MCF 10A (cell line): Measurements from ENCODE around the gene SHROOM3. TPM values are rescaled to one million over a fixed set of nuclear protein-coding genes. Genes with fewer than 3 reads are reported as not detected.

Experiments used
- BruUV-seq: library from RNA; stranded (reverse); fragments of 400-500 nt; replicated peaks from 2 replicates; lab custom pipeline; 2021; lab: Mats Ljungman, UMichigan
- CTCF ChIA-PET: fragments of 300-600 bp; sonication (Branson Sonifier 250); formaldehyde crosslinking; extraction: SDS; loops from one replicate; lab custom pipeline; 2021; ENCODE audit warnings: antibody characterized with exemption, inconsistent platforms; lab: Yijun Ruan, JAX
- POLR2A ChIA-PET: fragments of 300-600, 350-650 bp; sonication (Branson Sonifier 250); formaldehyde crosslinking; extraction: SDS; loops from one replicate; lab custom pipeline; 2020; ENCODE audit warnings: antibody characterized with exemption, inconsistent platforms; lab: Yijun Ruan, JAX
- DNase-seq: peaks from one replicate; pipeline ENCODE4 v3.0.0-alpha.2; 2018; ENCODE audit not compliant: unreplicated experiment
- H3K27ac Mint-ChIP-seq: one replicate; pipeline ENCODE4 v1.8.0; 2022; ENCODE audit warnings: mild to moderate bottlenecking, low read depth, mixed read lengths; ENCODE audit not compliant: unreplicated experiment
- H3K27me3 Mint-ChIP-seq: one replicate; pipeline ENCODE4 v1.8.0; 2022; ENCODE audit warnings: mixed read lengths; ENCODE audit not compliant: insufficient read depth, unreplicated experiment
- H3K36me3 Mint-ChIP-seq: one replicate; pipeline ENCODE4 v1.8.0; 2022; ENCODE audit warnings: mild to moderate bottlenecking, moderate library complexity, mixed read lengths; ENCODE audit not compliant: insufficient read depth, unreplicated experiment
- H3K4me1 Mint-ChIP-seq: one replicate; pipeline ENCODE4 v1.8.0; 2022; ENCODE audit warnings: mixed read lengths; ENCODE audit not compliant: insufficient read depth, unreplicated experiment
- H3K4me3 Mint-ChIP-seq: one replicate; pipeline ENCODE4 v1.8.0; 2022; ENCODE audit warnings: mild to moderate bottlenecking, moderate library complexity, mixed read lengths; ENCODE audit not compliant: unreplicated experiment
- H3K9me3 Mint-ChIP-seq: one replicate; pipeline ENCODE4 v1.8.0; 2022; ENCODE audit warnings: mixed read lengths; ENCODE audit not compliant: unreplicated experiment
- intact Hi-C: fragments of 100-400 bp; cut with micrococcal nuclease; formaldehyde crosslinking; loops from 2 replicates; pipeline ENCODE4 v1.14.1; 2022
- total RNA-seq: library from RNA; stranded (reverse); gene quantifications from 2 replicates; pipeline ENCODE4 v1.2.3, GENCODE V29; 2022
- TF ChIP-seq, protein P1 (sequence below): fragments of 200-600 bp; IDR thresholded peaks from one replicate; pipeline ENCODE4 v1.8.0; 2022; ENCODE audit warnings: antibody characterized with exemption, mild to moderate bottlenecking; ENCODE audit not compliant: unreplicated experiment

The SHROOM3 gene
- total RNA-seq, 1 experiment from 2014 or later = 20.7 TPM

DNA sequence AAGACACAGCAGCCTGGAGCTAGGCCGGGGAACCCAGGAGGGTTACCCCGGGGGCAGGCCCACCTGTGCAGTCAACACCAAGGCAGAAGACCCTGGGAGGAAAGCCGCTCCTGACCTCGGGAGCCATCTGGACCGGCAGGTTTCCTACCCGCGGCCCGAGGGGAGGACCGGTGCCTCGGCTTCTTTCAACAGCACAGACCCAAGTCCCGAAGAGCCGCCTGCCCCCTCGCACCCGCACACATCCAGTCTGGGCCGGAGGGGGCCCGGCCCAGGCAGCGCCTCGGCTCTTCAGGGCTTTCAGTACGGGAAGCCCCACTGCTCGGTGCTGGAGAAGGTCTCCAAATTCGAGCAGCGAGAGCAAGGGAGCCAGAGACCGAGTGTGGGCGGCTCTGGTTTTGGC, 305.2 kb downstream of the SHROOM3 start:
- peaks cover 26% of the 10 kb centered on the region for H3K4me1 Mint-ChIP-seq
- H3K9me3 Mint-ChIP-seq = no peaks in the 10 kb centered on the region
- no peak overlapping the region for H3K4me3 Mint-ChIP-seq

DNA sequence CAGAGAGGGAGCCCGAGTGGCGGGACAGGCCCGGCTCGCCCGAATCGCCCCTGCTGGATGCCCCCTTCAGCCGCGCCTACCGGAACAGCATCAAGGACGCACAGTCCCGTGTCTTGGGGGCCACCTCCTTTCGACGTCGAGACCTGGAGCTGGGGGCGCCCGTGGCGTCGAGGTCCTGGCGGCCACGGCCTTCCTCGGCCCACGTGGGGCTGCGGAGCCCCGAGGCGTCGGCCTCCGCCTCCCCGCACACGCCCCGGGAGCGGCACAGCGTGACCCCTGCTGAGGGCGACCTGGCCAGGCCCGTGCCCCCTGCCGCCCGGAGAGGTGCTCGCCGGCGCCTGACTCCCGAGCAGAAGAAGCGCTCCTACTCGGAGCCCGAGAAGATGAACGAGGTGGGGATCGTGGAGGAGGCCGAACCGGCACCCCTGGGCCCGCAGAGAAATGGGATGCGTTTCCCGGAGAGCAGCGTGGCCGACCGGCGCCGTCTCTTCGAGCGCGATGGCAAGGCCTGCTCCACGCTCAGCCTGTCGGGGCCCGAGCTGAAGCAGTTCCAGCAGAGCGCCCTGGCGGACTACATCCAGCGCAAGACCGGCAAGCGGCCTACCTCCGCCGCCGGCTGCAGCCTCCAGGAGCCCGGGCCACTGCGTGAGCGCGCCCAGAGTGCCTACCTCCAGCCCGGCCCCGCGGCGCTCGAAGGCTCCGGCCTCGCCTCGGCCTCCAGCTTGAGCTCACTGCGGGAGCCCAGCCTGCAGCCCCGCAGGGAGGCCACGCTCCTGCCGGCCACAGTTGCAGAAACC, 306.0 kb downstream of the SHROOM3 start:
- H3K4me1 Mint-ChIP-seq = peaks cover 26% of the 10 kb centered on the region
- no peak overlapping the region for H3K4me3 Mint-ChIP-seq
- no peaks in the 10 kb centered on the region for H3K27me3 Mint-ChIP-seq
- no TSS peak for BruUV-seq
- H3K27ac Mint-ChIP-seq = no peak overlapping the region
- no peaks in the 10 kb centered on the region for H3K9me3 Mint-ChIP-seq
- TF ChIP-seq, protein P1, sequence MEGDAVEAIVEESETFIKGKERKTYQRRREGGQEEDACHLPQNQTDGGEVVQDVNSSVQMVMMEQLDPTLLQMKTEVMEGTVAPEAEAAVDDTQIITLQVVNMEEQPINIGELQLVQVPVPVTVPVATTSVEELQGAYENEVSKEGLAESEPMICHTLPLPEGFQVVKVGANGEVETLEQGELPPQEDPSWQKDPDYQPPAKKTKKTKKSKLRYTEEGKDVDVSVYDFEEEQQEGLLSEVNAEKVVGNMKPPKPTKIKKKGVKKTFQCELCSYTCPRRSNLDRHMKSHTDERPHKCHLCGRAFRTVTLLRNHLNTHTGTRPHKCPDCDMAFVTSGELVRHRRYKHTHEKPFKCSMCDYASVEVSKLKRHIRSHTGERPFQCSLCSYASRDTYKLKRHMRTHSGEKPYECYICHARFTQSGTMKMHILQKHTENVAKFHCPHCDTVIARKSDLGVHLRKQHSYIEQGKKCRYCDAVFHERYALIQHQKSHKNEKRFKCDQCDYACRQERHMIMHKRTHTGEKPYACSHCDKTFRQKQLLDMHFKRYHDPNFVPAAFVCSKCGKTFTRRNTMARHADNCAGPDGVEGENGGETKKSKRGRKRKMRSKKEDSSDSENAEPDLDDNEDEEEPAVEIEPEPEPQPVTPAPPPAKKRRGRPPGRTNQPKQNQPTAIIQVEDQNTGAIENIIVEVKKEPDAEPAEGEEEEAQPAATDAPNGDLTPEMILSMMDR = no peak
- DNase-seq = no peak
- ChIA-PET POLR2A (no interaction called here), CTCF (interaction anchor here (0.6 to 1.5 kb wide), 5 partner anchors 8 to 1139 kb away, joined by 3 to 4 read pairs (median 3); no protein-coding TSS in a partner anchor)
- peaks cover 27% of the 10 kb centered on the region for H3K36me3 Mint-ChIP-seq
- intact Hi-C loops = no loop called here

More for the DNA sequence above, 305.2 kb downstream of the SHROOM3 start:
- no TSS peak for BruUV-seq
- Mint-ChIP-seq H3K27me3 (no peaks in the 10 kb centered on the region), H3K27ac (no peak overlapping the region), H3K36me3 (peaks cover 27% of the 10 kb centered on the region)
- TF ChIP-seq, protein P1 = no peak
- CTCF ChIA-PET = interaction anchor here (0.6 kb wide), 2 partner anchors 9 to 1138 kb away, joined by 3 read pairs; no protein-coding TSS in a partner anchor
- no peak for DNase-seq
- POLR2A ChIA-PET = no interaction called here
- intact Hi-C loops = no loop called here

DNA sequence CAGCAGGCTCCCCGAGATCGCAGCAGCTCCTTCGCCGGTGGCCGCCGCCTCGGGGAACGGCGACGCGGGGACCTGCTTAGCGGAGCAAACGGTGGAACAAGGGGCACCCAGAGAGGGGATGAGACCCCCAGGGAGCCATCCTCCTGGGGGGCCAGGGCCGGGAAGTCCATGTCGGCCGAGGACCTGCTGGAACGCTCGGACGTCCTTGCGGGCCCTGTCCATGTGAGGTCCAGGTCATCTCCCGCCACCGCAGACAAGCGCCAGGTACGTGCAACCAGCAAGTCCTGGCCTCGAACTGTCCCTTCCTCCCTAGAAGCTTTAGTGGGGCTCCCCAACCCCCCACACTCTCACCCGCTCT, 306.6 kb downstream of the SHROOM3 start:
- POLR2A ChIA-PET = no interaction called here

More for the DNA sequence above, 306.6 kb downstream of the SHROOM3 start:
- no peaks in the 10 kb centered on the region for H3K9me3 Mint-ChIP-seq
- no peak overlapping the region for H3K27ac Mint-ChIP-seq
- intact Hi-C loops = no loop called here
- BruUV-seq = no TSS peak
- H3K4me1 Mint-ChIP-seq = peaks cover 20% of the 10 kb centered on the region
- H3K4me3 Mint-ChIP-seq = no peak overlapping the region
- TF ChIP-seq, protein P1 = no peak
- no peak for DNase-seq
- H3K36me3 Mint-ChIP-seq = peaks cover 27% of the 10 kb centered on the region
- CTCF ChIA-PET = interaction anchor here (0.5 to 2.9 kb wide), 6 partner anchors 8 to 231 kb away, joined by 3 to 12 read pairs (median 3); no protein-coding TSS in a partner anchor
- H3K27me3 Mint-ChIP-seq = no peaks in the 10 kb centered on the region
